GM12872 (cell line): ENCODE measurements around the gene MED12L.

Source experiments
- CTCF ChIP-seq: IDR thresholded peaks from 3 replicates; pipeline ENCODE4 v1.5.1; 2011; ENCODE audit warnings: low read depth, mild to moderate bottlenecking, low read length, moderate library complexity; ENCODE audit not compliant: insufficient read depth

MED12L gene

DNA sequence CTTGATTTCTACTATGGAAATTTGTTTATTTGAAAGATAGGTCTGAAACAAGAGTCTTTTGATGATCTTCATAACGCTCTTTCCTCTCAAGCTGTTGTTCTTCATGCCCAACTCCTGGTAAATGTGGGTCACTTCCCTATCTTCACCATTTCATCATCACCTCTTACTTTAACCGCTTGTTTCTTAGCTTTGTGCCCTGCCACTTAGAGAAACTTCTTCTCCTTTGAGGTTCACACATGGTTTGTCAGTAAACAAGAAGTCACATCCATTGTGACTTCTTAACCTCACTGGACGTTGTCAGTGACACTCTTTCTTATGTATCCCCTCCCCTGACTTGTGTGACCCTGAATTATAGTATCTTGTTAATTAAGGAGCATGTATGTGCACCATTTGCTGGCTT lies 260.8 kb downstream of the MED12L start:
- TF ChIP-seq CTCF = no peak

GRCh38 chr3:151347432-151347831 lies 262.0 kb downstream of the MED12L start:
- no peak for TF ChIP-seq CTCF

DNA sequence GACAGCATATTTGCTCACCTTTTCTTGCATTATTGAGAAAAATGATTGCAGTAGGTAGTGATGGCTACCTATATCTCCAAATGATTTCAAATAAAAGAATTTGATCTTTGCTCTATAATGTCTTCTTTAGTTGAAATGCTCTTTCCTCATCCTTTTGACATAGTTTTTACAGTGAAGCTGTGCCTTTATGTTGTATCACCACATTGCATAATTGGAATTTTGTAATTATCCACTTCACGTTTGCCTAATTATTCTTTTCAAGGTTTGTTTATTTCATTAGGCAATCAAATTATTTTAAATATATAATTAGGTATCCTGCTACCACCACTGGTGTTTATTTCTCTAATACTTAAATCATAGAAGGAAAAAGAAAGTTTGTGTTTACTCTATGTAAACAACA lies 265.2 kb downstream of the MED12L start:
- no peak for TF ChIP-seq CTCF

DNA sequence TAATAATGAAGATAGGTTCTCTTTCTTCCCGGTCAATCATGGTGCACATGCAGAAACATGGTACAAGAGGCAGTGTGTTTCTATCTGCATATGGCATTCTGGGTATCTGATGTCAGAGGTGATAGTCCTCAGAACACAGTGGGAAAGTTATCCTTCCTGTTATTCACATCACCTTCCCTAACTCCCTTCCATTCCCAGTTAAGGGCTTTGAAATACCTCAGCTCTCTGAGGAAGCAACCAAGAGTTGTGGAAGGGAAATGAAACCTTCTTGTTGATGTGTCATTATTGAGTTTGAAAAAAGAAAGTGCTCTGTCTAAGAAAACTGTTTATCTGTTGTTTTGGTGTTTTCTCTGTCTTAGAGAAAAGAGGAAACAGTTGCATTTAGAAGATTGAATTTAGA lies 265.8 kb downstream of the MED12L start:
- no peak for TF ChIP-seq CTCF

- no peak for TF ChIP-seq CTCF
These were observed 266.2 kb downstream of the MED12L start for GRCh38 chr3:151351648-151352047.

DNA sequence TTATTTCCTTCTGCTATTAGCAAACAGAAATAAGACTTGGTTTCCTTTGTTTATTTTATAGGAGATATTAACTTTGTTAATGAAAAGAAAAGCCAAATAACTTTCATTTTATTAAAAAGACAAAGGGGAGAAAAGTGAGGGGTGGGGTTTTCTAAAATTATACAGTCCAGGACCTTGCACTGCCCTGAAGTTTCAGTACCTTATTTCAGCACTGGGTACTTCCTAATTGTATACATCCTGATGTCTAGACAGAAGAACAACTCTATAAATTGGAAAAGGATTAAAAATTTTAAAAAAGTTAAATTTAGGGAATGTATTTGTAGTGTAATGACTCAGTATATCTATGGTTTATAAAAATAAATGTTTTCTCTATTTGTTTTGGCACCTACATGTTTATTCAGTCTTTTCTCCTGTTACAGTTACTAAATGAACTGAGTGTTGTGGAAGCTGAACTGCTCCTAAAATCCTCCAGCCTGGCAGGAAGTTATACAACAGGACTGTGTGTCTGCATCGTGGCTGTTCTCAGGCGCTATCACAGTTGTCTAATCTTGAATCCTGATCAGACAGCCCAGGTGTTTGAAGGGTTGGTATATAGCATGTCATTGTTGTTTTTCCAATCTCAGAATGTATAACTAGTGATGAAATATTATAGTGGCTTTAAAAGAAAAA lies 271.5 kb downstream of the MED12L start:
- no peak for TF ChIP-seq CTCF

- TF ChIP-seq CTCF = no peak
These were observed 272.0 kb downstream of the MED12L start for GRCh38 chr3:151357463-151357850.
